D721Med (cell line): Measurements from ENCODE around the gene CYB5R3.

Experiments
- DNase-seq: peaks from one replicate; pipeline ENCODE4 v3.0.0; 2011; ENCODE audit warnings: low spot score; ENCODE audit not compliant: insufficient read length
- FAIRE-seq: peaks from 2 replicates; lab custom pipeline; 2011; peaks lifted over from hg19 to GRCh38; lab: Jason Lieb, UNC
- CTCF ChIP-seq: IDR thresholded peaks from 2 replicates; pipeline ENCODE4 v1.5.1; 2012; ENCODE audit warnings: mild to moderate bottlenecking, control low read depth; ENCODE audit not compliant: insufficient read depth; ENCODE audit errors: missing control alignments

CYB5R3 gene

GRCh38 chr22:42603427-42603826, 45.8 kb downstream of the CYB5R3 start:
- DNase-seq (no peak), FAIRE-seq (no peak)
- TF ChIP-seq CTCF = no peak

GRCh38 chr22:42602470-42602869, 46.7 kb downstream of the CYB5R3 start:
- FAIRE-seq (no peak), DNase-seq (no peak)
- no peak for TF ChIP-seq CTCF

GRCh38 chr22:42601879-42602465, 47.2 kb downstream of the CYB5R3 start:
- TF ChIP-seq CTCF = no peak
- DNase-seq = no peak
- no peak for FAIRE-seq

- FAIRE-seq = no peak
- no peak for TF ChIP-seq CTCF
Measured at GRCh38 chr22:42596863-42597530, 52.2 kb downstream of the CYB5R3 start.

GRCh38 chr22:42596336-42596735, 52.9 kb downstream of the CYB5R3 start:
- DNase-seq (no peak), FAIRE-seq (no peak)
- TF ChIP-seq CTCF = no peak

More at GRCh38 chr22:42596863-42597530, 52.2 kb downstream of the CYB5R3 start:
- no peak for DNase-seq

GRCh38 chr22:42595434-42595833, 53.8 kb downstream of the CYB5R3 start:
- DNase-seq (no peak), FAIRE-seq (no peak)
- TF ChIP-seq CTCF = no peak

GRCh38 chr22:42591987-42592386, 57.2 kb downstream of the CYB5R3 start:
- no peak for FAIRE-seq
- TF ChIP-seq CTCF = no peak

More at GRCh38 chr22:42591987-42592386, 57.2 kb downstream of the CYB5R3 start:
- DNase-seq = no peak
